Activated CD8-positive, alpha-beta T cell treated with anti-CD3 and anti-CD28 coated beads for 36 hours (primary cell): ENCODE measurements around the gene CEP128. TPM values are rescaled to one million over a fixed set of nuclear protein-coding genes. Genes with fewer than 3 reads are reported as not detected.

ENCODE experiments used
- ATAC-seq: fragments of 200-7000 bp; cut with Tn5 transposase; one replicate; pipeline ENCODE4 v1.10.0; 2021; ENCODE audit warnings: mild to moderate bottlenecking, moderate library complexity
- CTCF ChIA-PET: fragments of 350-600 bp; sonication (Branson Sonifier 250); formaldehyde crosslinking; loops from one replicate; lab custom pipeline; 2021; ENCODE audit warnings: antibody characterized with exemption; lab: Charles Lee
- POLR2A ChIA-PET: fragments of 350-600 bp; sonication (Branson Sonifier 250); formaldehyde crosslinking; loops from one replicate; lab custom pipeline; 2021; ENCODE audit warnings: antibody characterized with exemption; lab: Charles Lee
- DNase-seq: peaks from one replicate; pipeline ENCODE4 v3.0.0-alpha.2; 2020
- H3K27ac Mint-ChIP-seq: one replicate; pipeline ENCODE4 v1.8.0; 2021; ENCODE audit warnings: mild to moderate bottlenecking, mixed read lengths
- H3K27me3 Mint-ChIP-seq: one replicate; pipeline ENCODE4 v1.8.0; 2021; ENCODE audit warnings: mixed read lengths
- H3K36me3 Mint-ChIP-seq: one replicate; pipeline ENCODE4 v1.8.0; 2021; ENCODE audit warnings: low read depth, mixed read lengths
- H3K4me1 Mint-ChIP-seq: one replicate; pipeline ENCODE4 v1.8.0; 2021; ENCODE audit warnings: low read depth, mixed read lengths
- H3K4me3 Mint-ChIP-seq: one replicate; pipeline ENCODE4 v1.8.0; 2021; ENCODE audit warnings: mild to moderate bottlenecking, moderate library complexity, mixed read lengths
- H3K9me3 Mint-ChIP-seq: one replicate; pipeline ENCODE4 v1.8.0; 2021; ENCODE audit warnings: mixed read lengths
- CTCF ChIP-seq: fragments of 200-600 bp; IDR thresholded peaks from one replicate; pipeline ENCODE4 v1.8.0; 2022; ENCODE audit warnings: antibody characterized with exemption, mild to moderate bottlenecking
- intact Hi-C: fragments of 100-400 bp; cut with micrococcal nuclease; formaldehyde crosslinking; loops from one replicate; pipeline ENCODE4 v1.10.0; 2022
- total RNA-seq, 2 experiments: library from RNA; stranded (reverse); gene quantifications; one replicate each; pipeline ENCODE4 v1.2.3, GENCODE V29; 2021

CEP128 gene
- 10 to 100 TPM; 21.6 to 22.5 TPM for total RNA-seq

DNA sequence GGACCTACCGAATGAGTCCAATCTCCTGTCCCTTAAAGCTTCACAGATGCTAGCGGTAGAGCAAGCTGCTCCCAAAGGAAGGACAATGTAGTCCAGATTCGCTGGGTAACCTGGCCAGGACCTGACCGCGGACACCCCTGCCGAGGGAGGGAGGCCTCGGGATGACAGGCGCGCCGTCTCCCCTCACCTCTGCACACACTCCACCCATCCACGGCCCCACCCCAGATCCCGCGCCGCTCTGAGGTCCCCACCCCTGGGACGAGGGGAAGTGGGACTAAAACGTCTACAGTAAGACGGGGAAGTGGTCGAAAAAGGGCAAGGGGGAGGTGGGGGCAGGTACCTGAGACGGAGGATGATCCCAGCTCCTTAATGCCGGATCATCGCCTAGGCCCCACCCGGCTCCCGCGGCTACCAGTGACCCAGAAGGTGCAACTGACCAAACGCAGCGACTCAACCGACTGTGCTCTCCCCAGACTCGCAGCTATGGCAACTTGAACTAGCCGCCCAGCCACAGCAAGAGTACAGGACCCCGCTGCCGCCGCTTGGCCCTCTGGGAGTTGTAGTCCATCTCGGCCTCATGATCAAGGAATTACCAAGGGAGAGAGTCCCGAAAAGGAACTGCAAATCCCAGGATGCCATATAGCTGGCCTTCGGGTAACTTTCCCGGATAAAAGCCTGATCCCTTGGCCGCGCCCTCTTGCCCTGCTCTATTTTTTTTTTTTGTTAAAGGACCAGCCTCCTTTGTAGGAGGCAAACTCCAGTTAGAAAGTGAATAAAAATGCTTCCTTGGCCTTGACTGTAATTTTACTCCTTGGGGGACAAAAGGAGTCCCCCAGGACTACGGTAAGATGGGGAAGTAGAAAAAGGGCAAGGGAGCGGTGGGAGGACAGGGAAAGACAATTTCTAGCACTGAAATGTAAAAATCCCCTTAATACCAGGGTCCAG lies at the start of gene CEP128:
CEP128 (minus strand) TSS at position 498 of the 945 bp plus-strand sequence.
- POLR2A ChIA-PET: interaction anchor here (0.7 to 4.6 kb wide), 5 partner anchors 9 to 278 kb away, joined by 3 to 29 read pairs (median 9); no protein-coding TSS in a partner anchor
- no peak for TF ChIP-seq CTCF

DNA sequence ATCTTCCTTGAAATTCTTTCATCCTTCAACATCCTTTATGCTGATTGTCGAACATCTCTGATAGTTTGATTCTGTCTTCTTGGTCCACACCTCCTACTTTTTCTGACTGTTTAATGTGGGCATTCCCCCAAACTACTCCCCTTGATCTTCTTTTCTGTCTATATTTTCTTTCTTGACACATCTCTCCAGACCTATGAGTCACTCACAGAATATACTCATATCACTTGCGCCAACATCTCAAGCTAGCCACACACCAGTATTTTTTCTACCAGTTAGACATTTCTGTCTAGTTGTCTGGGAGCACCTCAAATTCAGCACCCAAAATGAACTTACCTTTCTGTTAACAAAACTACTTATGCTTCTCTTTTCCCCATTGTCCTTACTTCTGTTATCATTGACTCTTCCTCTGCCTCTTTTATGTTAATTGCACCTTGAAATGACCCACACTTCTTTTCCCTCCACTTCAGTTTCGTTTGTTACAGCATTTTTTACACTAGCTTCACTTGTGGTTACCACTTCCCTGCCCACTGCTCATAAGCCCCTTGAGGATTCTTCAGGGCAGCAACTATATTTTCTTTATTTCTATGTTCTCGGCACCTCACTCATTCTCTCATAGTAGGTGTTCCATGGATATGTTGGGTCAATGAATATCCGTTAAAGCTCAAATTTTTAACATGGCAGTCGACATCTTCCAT lies 47.3 kb upstream of the CEP128 start:
- CTCF ChIA-PET: interaction anchor here (0.6 to 12.4 kb wide), 15 partner anchors 10 to 317 kb away, joined by 3 to 194 read pairs (median 5); partner anchors contain the start of genes CEP128 and TSHR

More for the DNA sequence above, at the start of gene CEP128:
- ATAC-seq: peak; percentile 89
- H3K4me1 Mint-ChIP-seq: peaks cover 30% of the 10 kb centered on the region
- peak; percentile 94 for DNase-seq
- peaks cover 3% of the 10 kb centered on the region for H3K36me3 Mint-ChIP-seq
- peak within 1 kb of the TSS; percentile 98 for H3K27ac Mint-ChIP-seq
- CTCF ChIA-PET: interaction anchor here (0.6 to 4.3 kb wide), 10 partner anchors 11 to 523 kb away, joined by 3 to 31 read pairs (median 4); partner anchors contain the start of gene TSHR
- H3K9me3 Mint-ChIP-seq: peaks cover 3% of the 10 kb centered on the region
- no peaks in the 10 kb centered on the region for H3K27me3 Mint-ChIP-seq
- H3K4me3 Mint-ChIP-seq: peak within 1 kb of the TSS; percentile 90
- intact Hi-C loops: loop anchor here (1.0 kb wide), 1 partner anchor 10 kb away; no protein-coding TSS in a partner anchor

GRCh38 chr14:80988192-80988591 lies 46.7 kb upstream of the CEP128 start:
- Mint-ChIP-seq H3K36me3 (no peaks in the 10 kb centered on the region), H3K4me1 (no peaks in the 10 kb centered on the region), H3K27me3 (peaks cover 9% of the 10 kb centered on the region), H3K9me3 (no peaks in the 10 kb centered on the region), H3K27ac (no peak overlapping the region), H3K4me3 (no peak overlapping the region)
- POLR2A ChIA-PET: interaction anchor here (0.7 kb wide), 1 partner anchor 37 kb away, joined by 3 read pairs; no protein-coding TSS in a partner anchor
- ATAC-seq (peak; percentile 13), DNase-seq (peak; percentile 3)
- intact Hi-C loops: no loop called here
- TF ChIP-seq CTCF: no peak
- CTCF ChIA-PET: interaction anchor here (1.1 to 12.4 kb wide), 14 partner anchors 10 to 286 kb away, joined by 3 to 194 read pairs (median 8); partner anchors contain the start of genes CEP128 and TSHR

More for the DNA sequence above, 47.3 kb upstream of the CEP128 start:
- ATAC-seq (peak; percentile 95), DNase-seq (peak; percentile 28)
- H3K27me3 Mint-ChIP-seq: peaks cover 8% of the 10 kb centered on the region
- POLR2A ChIA-PET: interaction anchor here (0.7 to 0.9 kb wide), 2 partner anchors 29 to 37 kb away, joined by 3 read pairs; no protein-coding TSS in a partner anchor
- H3K4me3 Mint-ChIP-seq: no peak overlapping the region
- TF ChIP-seq CTCF: no peak
- H3K36me3 Mint-ChIP-seq: no peaks in the 10 kb centered on the region
- H3K9me3 Mint-ChIP-seq: no peaks in the 10 kb centered on the region
- no peaks in the 10 kb centered on the region for H3K4me1 Mint-ChIP-seq
- no peak overlapping the region for H3K27ac Mint-ChIP-seq
- intact Hi-C loops: no loop called here

GRCh38 chr14:80987235-80988032 lies 45.9 kb upstream of the CEP128 start:
- ChIA-PET CTCF (interaction anchor here (0.9 to 12.4 kb wide), 32 partner anchors 8 to 286 kb away, joined by 3 to 194 read pairs (median 4); partner anchors contain the start of genes CEP128 and TSHR), POLR2A (interaction anchor here (1.5 kb wide), 1 partner anchor 15 kb away, joined by 4 read pairs; no protein-coding TSS in a partner anchor)
- ATAC-seq (peak; percentile 45), DNase-seq (peak; percentile 76)
- Mint-ChIP-seq H3K27ac (no peak overlapping the region), H3K27me3 (peaks cover 9% of the 10 kb centered on the region), H3K4me1 (no peaks in the 10 kb centered on the region), H3K4me3 (no peak overlapping the region), H3K9me3 (no peaks in the 10 kb centered on the region), H3K36me3 (no peaks in the 10 kb centered on the region)
- intact Hi-C loops: loop anchor here (1.0 kb wide), 1 partner anchor 33 kb away; no protein-coding TSS in a partner anchor
- TF ChIP-seq CTCF: peak; percentile 96
